Measurements from ENCODE around the gene GLRX3. TPM values are rescaled to one million over a fixed set of nuclear protein-coding genes. Genes with fewer than 3 reads are reported as not detected.

The GLRX3 gene
- total and polyA plus RNA-seq, 10 of the 15 experiments (the other 5 are each of a cell fraction or from before 2014, with no cell fraction given), result 94.7 to 209 (median 131) TPM

DNA sequence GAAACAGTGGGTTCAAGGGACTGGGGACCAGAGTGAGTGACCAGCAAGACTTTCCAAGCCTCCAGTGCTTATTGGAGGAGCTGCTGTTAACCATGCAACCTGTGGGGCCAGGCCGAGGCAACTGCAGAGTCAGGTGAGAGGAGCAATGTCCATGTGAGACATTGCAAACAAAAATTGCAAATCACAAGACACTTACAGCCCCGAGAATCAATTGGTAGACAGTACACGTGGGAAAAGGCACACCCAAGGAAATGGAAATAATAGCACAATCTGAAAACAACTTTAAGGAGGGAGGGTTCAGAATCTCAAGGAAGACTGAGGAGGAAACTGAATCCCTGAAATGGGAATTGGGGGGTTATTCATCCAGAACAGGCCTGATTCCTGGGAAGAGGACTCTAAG lies 72.6 kb downstream of the GLRX3 start:
- Histone ChIP-seq H4K20me1 (ENCODE audit: control insufficient read depth, insufficient read depth) (no peaks in the 10 kb centered on the region), H3K4me1 (ENCODE audit: control insufficient read depth, insufficient read depth, low read length) (no peaks in the 10 kb centered on the region), H3K4me2 (ENCODE audit: control insufficient read depth, insufficient read depth) (no peak overlapping the region), H2AFZ (ENCODE audit: control insufficient read depth, low read depth, low read length) (no peak overlapping the region), H3K9ac (ENCODE audit: control insufficient read depth, insufficient read depth, low read length) (no peak overlapping the region), H3K27me3 (replicated peaks in 1 of 2; ENCODE audit: control insufficient read depth in 2 of 2, insufficient read depth in 2 of 2, low read length in 1 of 2) (no peaks in the 10 kb centered on the region), H3K9me3 (replicated peaks; ENCODE audit: control insufficient read depth, insufficient read depth, low read length) (no peaks in the 10 kb centered on the region), H3K4me3 (no peak overlapping the region), H3K36me3 (ENCODE audit: control insufficient read depth in 2 of 2, insufficient read depth in 2 of 2, low read length in 1 of 2) (no peaks in the 10 kb centered on the region), H3K27ac (ENCODE audit: control insufficient read depth, insufficient read depth) (no peak overlapping the region), H3K79me2 (ENCODE audit: control insufficient read depth, insufficient read depth, low read length) (no peaks in the 10 kb centered on the region)
- DNase-seq (ENCODE audit: low read depth, low spot score) (no peak), FAIRE-seq (no peak), ATAC-seq (no peak)
- TF ChIP-seq JUND (IDR thresholded peaks at IDR 0.05; ENCODE audit: low read depth, low read length) (no peak), CHD2 (IDR thresholded peaks at IDR 0.05; ENCODE audit: borderline replicate concordance, low read depth, low read length) (no peak), FOXK2 (IDR thresholded peaks at IDR 0.05) (no peak), POU2F2 (IDR thresholded peaks at IDR 0.05; ENCODE audit: borderline replicate concordance, low read depth, low read length) (no peak), ZNF622 (IDR thresholded peaks at IDR 0.05) (no peak), CHD4 (IDR thresholded peaks at IDR 0.05) (no peak), CBFB (IDR thresholded peaks at IDR 0.05; ENCODE audit: low read depth) (no peak), RUNX3 (IDR thresholded peaks at IDR 0.05; ENCODE audit: low read length) (no peak), RCOR1 (conservative IDR thresholded peaks at IDR 0.05; ENCODE audit: low read depth, low read length) (no peak), RELA (IDR thresholded peaks at IDR 0.05; ENCODE audit: borderline replicate concordance, partially characterized antibody) (no peak), SIN3A (IDR thresholded peaks at IDR 0.05; ENCODE audit: low read depth, low read length) (no peak), NR2F1 (conservative IDR thresholded peaks at IDR 0.05) (no peak), IKZF1 (conservative IDR thresholded peaks at IDR 0.05) (no peak), PAX5 (IDR thresholded peaks at IDR 0.05; ENCODE audit: borderline replicate concordance, low read depth, low read length) (no peak)
- TF ChIP-seq, protein P1, sequence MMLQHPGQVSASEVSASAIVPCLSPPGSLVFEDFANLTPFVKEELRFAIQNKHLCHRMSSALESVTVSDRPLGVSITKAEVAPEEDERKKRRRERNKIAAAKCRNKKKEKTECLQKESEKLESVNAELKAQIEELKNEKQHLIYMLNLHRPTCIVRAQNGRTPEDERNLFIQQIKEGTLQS (IDR thresholded peaks at IDR 0.05; ENCODE audit: borderline replicate concordance, extremely low read depth, low read depth, low read length), result no peak
- TF ChIP-seq, protein P2, sequence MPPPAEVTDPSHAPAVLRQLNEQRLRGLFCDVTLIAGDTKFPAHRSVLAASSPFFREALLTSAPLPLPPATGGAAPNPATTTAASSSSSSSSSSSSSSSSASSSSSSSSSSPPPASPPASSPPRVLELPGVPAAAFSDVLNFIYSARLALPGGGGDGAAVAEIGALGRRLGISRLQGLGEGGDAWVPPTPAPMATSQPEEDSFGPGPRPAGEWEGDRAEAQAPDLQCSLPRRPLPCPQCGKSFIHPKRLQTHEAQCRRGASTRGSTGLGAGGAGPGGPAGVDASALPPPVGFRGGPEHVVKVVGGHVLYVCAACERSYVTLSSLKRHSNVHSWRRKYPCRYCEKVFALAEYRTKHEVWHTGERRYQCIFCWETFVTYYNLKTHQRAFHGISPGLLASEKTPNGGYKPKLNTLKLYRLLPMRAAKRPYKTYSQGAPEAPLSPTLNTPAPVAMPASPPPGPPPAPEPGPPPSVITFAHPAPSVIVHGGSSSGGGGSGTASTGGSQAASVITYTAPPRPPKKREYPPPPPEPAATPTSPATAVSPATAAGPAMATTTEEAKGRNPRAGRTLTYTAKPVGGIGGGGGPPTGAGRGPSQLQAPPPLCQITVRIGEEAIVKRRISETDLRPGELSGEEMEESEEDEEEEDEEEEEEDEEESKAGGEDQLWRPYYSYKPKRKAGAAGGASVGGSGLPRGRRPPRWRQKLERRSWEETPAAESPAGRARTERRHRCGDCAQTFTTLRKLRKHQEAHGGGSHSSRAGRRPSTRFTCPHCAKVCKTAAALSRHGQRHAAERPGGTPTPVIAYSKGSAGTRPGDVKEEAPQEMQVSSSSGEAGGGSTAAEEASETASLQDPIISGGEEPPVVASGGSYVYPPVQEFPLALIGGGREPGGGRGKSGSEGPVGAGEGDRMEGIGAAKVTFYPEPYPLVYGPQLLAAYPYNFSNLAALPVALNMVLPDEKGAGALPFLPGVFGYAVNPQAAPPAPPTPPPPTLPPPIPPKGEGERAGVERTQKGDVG (CRISPR knock-in tag; IDR thresholded peaks at IDR 0.05), result no peak
- BruUV-seq (replicated peaks), result no TSS peak
- in situ Hi-C loops (cut with MboI), result no loop called here
- RAD21 ChIA-PET (ENCODE audit: unreplicated experiment), result no interaction called here
- 23% methylated on average over 3 of the region's 3 CpGs for WGBS (ENCODE audit: insufficient coverage, insufficient replicate concordance, low lambda C conversion rate, missing lambda C conversion rate)
- CTCF ChIA-PET, result no interaction called here
- intact Hi-C loops (cut with micrococcal nuclease; ENCODE audit: unreplicated experiment), result no loop called here
- POLR2A ChIA-PET, result no interaction called here
- SMC1A ChIA-PET (ENCODE audit: uncharacterized antibody, unreplicated experiment), result no interaction called here
